ENCODE data around the gene NHSL1.

Gene NHSL1

GRCh38 chr6:138494312-138494711 lies 5.0 kb downstream of the NHSL1 start:
- DNase-seq: no peak

- DNase-seq: peak; percentile 82
Measured at GRCh38 chr6:138493413-138493812, 5.9 kb downstream of the NHSL1 start.

- no peak for DNase-seq
Measured at GRCh38 chr6:138492871-138493270, 6.4 kb downstream of the NHSL1 start.

GRCh38 chr6:138492113-138492512 lies 7.2 kb downstream of the NHSL1 start:
- DNase-seq: peak; percentile 86

- DNase-seq: no peak
Measured at GRCh38 chr6:138491017-138491416, 8.3 kb downstream of the NHSL1 start.

- DNase-seq: no peak
Measured at GRCh38 chr6:138489846-138490245, 9.4 kb downstream of the NHSL1 start.

GRCh38 chr6:138487102-138487604 lies 12.1 kb downstream of the NHSL1 start:
- no peak for DNase-seq

- DNase-seq: peak; percentile 15
Measured at GRCh38 chr6:138486249-138487101, 12.8 kb downstream of the NHSL1 start.

- DNase-seq: no peak
Measured at GRCh38 chr6:138485586-138486248, 13.6 kb downstream of the NHSL1 start.

GRCh38 chr6:138485005-138485545 lies 14.2 kb downstream of the NHSL1 start:
- peak; percentile 51 for DNase-seq

- DNase-seq: no peak
Measured at GRCh38 chr6:138484018-138484731, 15.1 kb downstream of the NHSL1 start.

GRCh38 chr6:138482816-138483215 lies 16.5 kb downstream of the NHSL1 start:
- no peak for DNase-seq

- no peak for DNase-seq
Measured at GRCh38 chr6:138480279-138480949, 18.9 kb downstream of the NHSL1 start.

- DNase-seq: no peak
Measured at GRCh38 chr6:138477913-138478539, 21.3 kb downstream of the NHSL1 start.

- no peak for DNase-seq
Measured at GRCh38 chr6:138476116-138476515, 23.2 kb downstream of the NHSL1 start.

- DNase-seq: no peak
Measured at GRCh38 chr6:138473144-138473543, 26.1 kb downstream of the NHSL1 start.

GRCh38 chr6:138468320-138469015 lies 30.8 kb downstream of the NHSL1 start:
- DNase-seq: peak; percentile 88

- DNase-seq: no peak
Measured at GRCh38 chr6:138467901-138468300, 31.4 kb downstream of the NHSL1 start.

GRCh38 chr6:138465007-138465645 lies 34.2 kb downstream of the NHSL1 start:
- no peak for DNase-seq

- no peak for DNase-seq
Measured at GRCh38 chr6:138464085-138464484, 35.2 kb downstream of the NHSL1 start.

GRCh38 chr6:138461647-138462046 lies 37.6 kb downstream of the NHSL1 start:
- no peak for DNase-seq
